Left lung (tissue), 10 donors: ENCODE measurements around the gene ZNF524. TPM values are rescaled to one million over a fixed set of nuclear protein-coding genes. Genes with fewer than 3 reads are reported as not detected.

ENCODE experiments used
- ATAC-seq: fragments of 200-7000 bp; cut with Tn5 transposase; one replicate; pipeline ENCODE4 v1.9.1; 2020; ENCODE audit warnings: moderate library complexity
- DNase-seq, 4 donors: peaks; one replicate each; pipeline ENCODE4 v3.0.0-alpha.2; 2013 to 2020
- H3K27ac ChIP-seq, 2 donors: fragments of 200-600 bp; sonication (generic) in 1 of 2; one replicate each; pipeline versions ENCODE4 v1.5.0 to v1.8.0; 2020 to 2021
- H3K27me3 ChIP-seq, 2 donors: fragments of 200-600 bp; sonication (generic) in 1 of 2; one replicate each; pipeline versions ENCODE4 v1.5.0 to v1.8.0; 2020 to 2021
- H3K36me3 ChIP-seq, 2 donors: fragments of 200-600 bp; sonication (generic) in 1 of 2; one replicate each; pipeline versions ENCODE4 v1.5.0 to v1.8.0; 2020 to 2021
- H3K4me1 ChIP-seq, 2 donors: fragments of 200-600 bp; one replicate each; pipeline ENCODE4 v1.8.0; 2021
- H3K4me3 ChIP-seq, 2 donors: fragments of 200-600 bp; sonication (generic) in 1 of 2; one replicate each; pipeline versions ENCODE4 v1.5.0 to v1.8.0; 2020 to 2021; ENCODE audit warnings: mild to moderate bottlenecking in 1 of 2
- H3K9me3 ChIP-seq, 2 donors: fragments of 200-600 bp; sonication (generic) in 1 of 2; one replicate each; pipeline versions ENCODE4 v1.5.0 to v1.8.0; 2020 to 2021
- intact Hi-C, 2 donors: fragments of 100-400 bp; cut with DNase I; formaldehyde crosslinking; loops; one replicate each; pipeline versions ENCODE4 v1.11.2 to v1.14.2; 2022
- polyA plus RNA-seq, 6 donors: library from polyadenylated mRNA; unstranded; fragments of 120-200 nt; gene quantifications; one replicate each; pipeline ENCODE4 v1.2.1, GENCODE V29; 2013; ENCODE audit not compliant: insufficient read length in 6 of 6
- total RNA-seq, 2 donors: library from RNA; stranded (reverse); fragmentation: NEBNext Ultra II Directional; extraction: Animal tissue kit (Norgen Biotek cat#: 25700); gene quantifications; one replicate each; pipeline ENCODE4 v1.2.1, GENCODE V29; 2021
- TF ChIP-seq, protein P1 (sequence below), 2 donors: fragments of 200-600 bp; sonication (generic) in 1 of 2; IDR thresholded peaks; one replicate each; pipeline versions ENCODE4 v1.5.0 to v1.8.0; 2021; ENCODE audit warnings: antibody characterized with exemption in 2 of 2
- donor health status: DM: no; HTN: yes; CAD: no.
- donor health status: DM: no; HTN: no; CAD: no.

The ZNF524 gene
- total and polyA plus RNA-seq, 8 donors = 4.9 to 22.4 (median 7.8) TPM

DNA sequence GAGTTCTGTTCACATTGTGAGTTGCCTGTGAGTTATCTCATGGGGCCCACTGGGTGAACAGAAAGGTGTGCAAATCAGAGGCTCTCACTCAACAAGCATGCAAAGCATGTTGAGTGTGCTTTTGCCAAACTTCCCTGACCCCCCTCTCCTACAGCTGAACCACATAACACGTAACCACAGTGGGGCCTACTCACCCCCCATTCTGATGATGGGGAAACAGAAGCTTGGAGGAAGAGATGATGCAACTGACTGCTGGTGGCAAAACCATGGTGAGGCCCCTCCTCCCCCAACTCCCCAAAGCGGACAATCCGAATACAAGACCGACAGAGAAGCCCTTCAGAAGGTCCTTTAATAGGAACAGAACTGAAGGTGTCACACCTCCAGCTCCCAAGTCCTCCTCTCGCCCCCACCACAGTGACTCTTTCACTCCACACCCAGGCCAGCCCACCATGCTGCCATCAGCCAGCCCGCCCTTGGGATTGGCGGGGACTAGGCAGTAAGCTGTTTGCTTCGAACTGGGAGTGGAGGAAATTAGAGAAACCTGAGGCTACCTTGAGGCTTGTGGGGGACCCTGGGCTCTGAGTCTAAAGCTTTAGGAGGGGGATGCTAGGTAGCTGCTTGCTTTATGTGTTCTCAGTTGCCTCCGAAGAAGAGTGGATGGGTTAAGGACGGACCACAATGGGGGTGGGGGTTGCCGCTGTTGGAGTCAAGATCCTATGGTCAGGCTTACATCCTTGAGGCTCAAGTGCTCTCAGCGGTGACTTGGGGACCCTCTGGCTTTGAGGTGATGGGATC lies 20.5 kb downstream of the ZNF524 start:
- ATAC-seq = no peak
- Histone ChIP-seq H3K9me3 (no peaks in the 10 kb centered on the region), H3K27me3 (no peaks in the 10 kb centered on the region), H3K4me3 (no peak overlapping the region), H3K27ac (peak overlapping the region; percentile 79 to 80), H3K36me3 (peaks cover 0 to 33% of the 10 kb centered on the region in 2 donors), H3K4me1 (peaks cover 11 to 64% of the 10 kb centered on the region in 2 donors)
- DNase-seq = peak in 1 of 4 donors; percentile 28
- intact Hi-C loops = no loop called here
- TF ChIP-seq, protein P1, sequence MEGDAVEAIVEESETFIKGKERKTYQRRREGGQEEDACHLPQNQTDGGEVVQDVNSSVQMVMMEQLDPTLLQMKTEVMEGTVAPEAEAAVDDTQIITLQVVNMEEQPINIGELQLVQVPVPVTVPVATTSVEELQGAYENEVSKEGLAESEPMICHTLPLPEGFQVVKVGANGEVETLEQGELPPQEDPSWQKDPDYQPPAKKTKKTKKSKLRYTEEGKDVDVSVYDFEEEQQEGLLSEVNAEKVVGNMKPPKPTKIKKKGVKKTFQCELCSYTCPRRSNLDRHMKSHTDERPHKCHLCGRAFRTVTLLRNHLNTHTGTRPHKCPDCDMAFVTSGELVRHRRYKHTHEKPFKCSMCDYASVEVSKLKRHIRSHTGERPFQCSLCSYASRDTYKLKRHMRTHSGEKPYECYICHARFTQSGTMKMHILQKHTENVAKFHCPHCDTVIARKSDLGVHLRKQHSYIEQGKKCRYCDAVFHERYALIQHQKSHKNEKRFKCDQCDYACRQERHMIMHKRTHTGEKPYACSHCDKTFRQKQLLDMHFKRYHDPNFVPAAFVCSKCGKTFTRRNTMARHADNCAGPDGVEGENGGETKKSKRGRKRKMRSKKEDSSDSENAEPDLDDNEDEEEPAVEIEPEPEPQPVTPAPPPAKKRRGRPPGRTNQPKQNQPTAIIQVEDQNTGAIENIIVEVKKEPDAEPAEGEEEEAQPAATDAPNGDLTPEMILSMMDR (IDR thresholded peaks at IDR 0.05) = no peak

DNA sequence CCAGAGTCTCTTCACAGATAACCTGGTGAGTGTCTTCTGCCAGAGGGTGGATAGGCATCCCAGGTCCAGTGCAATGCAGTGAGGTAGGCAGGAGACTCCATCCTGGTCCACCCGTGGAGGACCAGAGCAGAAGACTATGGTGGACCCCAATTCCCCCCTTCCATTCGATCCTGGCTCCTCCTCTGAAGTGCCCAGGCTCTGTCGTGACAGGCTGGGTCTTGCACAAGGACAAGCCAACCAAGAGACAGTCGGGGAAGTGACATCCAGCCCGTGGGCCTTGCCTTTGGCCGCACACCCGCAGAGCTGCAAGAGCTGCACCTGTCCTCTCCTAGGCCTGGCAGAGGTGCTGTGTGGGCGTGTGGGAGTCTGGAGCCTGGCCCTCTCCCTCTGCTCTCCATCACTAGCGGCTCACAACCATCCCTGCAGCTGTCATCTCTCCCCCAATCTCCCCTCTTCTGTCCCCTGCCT lies 21.2 kb downstream of the ZNF524 start:
- Histone ChIP-seq H3K9me3 (no peaks in the 10 kb centered on the region), H3K4me1 (peaks cover 11 to 64% of the 10 kb centered on the region in 2 donors), H3K4me3 (no peak overlapping the region), H3K27ac (peak overlapping the region in 1 of 2 donors; percentile 79), H3K27me3 (no peaks in the 10 kb centered on the region), H3K36me3 (peaks cover 0 to 26% of the 10 kb centered on the region in 2 donors)
- DNase-seq (peak in 1 of 4 donors; percentile 55), ATAC-seq (no peak)
- TF ChIP-seq, protein P1 (IDR thresholded peaks at IDR 0.05) = no peak
- intact Hi-C loops = no loop called here

DNA sequence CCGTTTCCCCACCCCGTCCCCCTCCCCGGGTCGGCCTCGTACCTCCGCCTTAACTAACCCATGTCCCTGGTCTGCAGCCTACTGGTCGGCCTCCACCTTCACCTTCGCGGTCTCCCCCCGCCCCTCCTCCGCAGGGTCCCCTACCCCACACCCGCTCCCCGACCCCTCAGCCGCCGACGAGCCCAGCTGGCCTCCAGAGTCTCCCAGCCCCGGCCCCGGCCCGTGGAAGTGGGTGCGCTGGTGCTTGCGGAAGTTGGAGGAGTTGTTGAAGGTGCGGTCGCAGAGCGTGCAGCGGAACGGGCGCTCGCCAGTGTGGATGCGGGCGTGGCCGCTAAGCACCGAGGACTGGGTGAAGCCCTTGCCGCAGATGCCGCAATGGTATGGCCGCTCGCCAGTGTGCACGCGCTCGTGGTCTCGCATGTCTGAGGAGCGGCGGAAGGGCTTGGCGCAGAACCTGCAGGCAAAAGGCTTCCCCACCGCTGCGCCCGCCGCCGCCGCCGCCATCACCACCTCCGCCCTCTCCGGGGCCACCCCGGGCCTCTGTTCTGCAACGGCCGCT lies 21.7 kb downstream of the ZNF524 start:
- H3K27ac ChIP-seq = peak overlapping the region in 1 of 2 donors; percentile 79
- peaks cover 11 to 64% of the 10 kb centered on the region in 2 donors for H3K4me1 ChIP-seq
- peaks cover 0 to 21% of the 10 kb centered on the region in 2 donors for H3K36me3 ChIP-seq
- ATAC-seq (no peak), DNase-seq (peak in 1 of 4 donors; percentile 84)
- H3K9me3 ChIP-seq = no peaks in the 10 kb centered on the region
- intact Hi-C loops = no loop called here
- no peak overlapping the region for H3K4me3 ChIP-seq
- TF ChIP-seq, protein P1 (IDR thresholded peaks at IDR 0.05) = no peak
- H3K27me3 ChIP-seq = no peaks in the 10 kb centered on the region

DNA sequence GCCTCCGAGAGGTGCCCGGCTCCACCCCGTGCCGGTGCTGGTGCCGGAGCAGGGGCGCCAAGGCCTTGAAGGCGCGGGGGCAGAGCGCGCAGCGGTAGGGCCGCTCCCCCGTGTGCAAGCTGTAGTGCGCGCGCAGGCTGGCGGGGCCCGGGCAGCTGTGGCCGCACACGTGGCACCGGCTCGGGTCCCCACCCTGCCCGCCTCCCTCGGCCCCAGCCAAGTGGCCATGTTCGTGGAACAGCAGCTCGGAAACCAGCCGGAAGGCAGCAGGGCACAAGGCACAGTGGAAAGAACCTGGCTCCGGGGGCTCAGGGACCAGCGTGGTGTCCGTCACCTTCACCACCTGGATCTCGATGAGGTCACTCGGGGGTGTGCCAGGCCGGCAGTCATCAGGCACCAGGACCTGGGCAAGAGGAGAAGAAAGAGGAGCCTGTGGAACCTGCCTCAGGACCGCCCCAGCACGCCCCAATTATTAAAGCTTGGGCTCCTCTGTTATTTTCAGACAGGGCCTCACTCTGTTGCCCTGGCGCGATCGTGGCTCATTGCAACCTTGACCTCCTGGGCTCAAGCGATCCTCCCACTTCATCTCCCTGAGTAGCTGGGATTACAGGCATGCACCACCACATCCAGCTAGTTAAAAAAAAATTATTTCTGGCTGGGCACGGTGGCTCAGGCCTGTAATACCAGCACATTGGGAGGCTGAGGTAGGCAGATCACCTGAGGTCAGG lies 22.3 kb downstream of the ZNF524 start:
- no peak for ATAC-seq
- Histone ChIP-seq H3K4me1 (peaks cover 11 to 64% of the 10 kb centered on the region in 2 donors), H3K27me3 (no peaks in the 10 kb centered on the region), H3K9me3 (no peaks in the 10 kb centered on the region), H3K36me3 (peaks cover 0 to 15% of the 10 kb centered on the region in 2 donors), H3K27ac (no peak overlapping the region), H3K4me3 (no peak overlapping the region)
- DNase-seq = peak in 1 of 4 donors; percentile 79
- TF ChIP-seq, protein P1 (IDR thresholded peaks at IDR 0.05) = no peak
- intact Hi-C loops = no loop called here
